K562 (cell line): ENCODE measurements around the gene RPS2. TPM values are rescaled to one million over a fixed set of nuclear protein-coding genes. Genes with fewer than 3 reads are reported as not detected.
A peak's percentile ranks its signal among the peaks of the same experiment; 100 is the strongest.

Experiments used
- ATAC-seq: fragments of 200-7000 bp; cut with Tn5 transposase; 3 replicates; pipeline ENCODE4 v1.9.1; 2020; ENCODE audit warnings: moderate library complexity
- BruUV-seq: library from RNA; stranded (reverse); fragments of 400-500 nt; replicated peaks from 2 replicates; lab custom pipeline; 2021; lab: Mats Ljungman, UMichigan
- CTCF ChIA-PET: fragments of 300-600 bp; formaldehyde crosslinking; extraction: SDS; loops from one replicate; lab custom pipeline; 2021; ENCODE audit warnings: low intra/inter-chr PET ratio; lab: Yijun Ruan, JAX
- POLR2A ChIA-PET: fragments of 300-600, 350-650 bp; sonication (Branson Sonifier 250); formaldehyde crosslinking; extraction: SDS; loops from one replicate; lab custom pipeline; 2021; ENCODE audit warnings: antibody characterized with exemption, inconsistent platforms; lab: Yijun Ruan, JAX
- DNase-seq, 4 experiments: peaks; one replicate each; pipeline versions ENCODE4 v3.0.0 to v3.0.0-alpha.2; 2011 to 2018; ENCODE audit warnings: low spot score in 3 of 4, mixed read lengths in 3 of 4; ENCODE audit errors: extremely low read depth in 1 of 4
- FAIRE-seq: peaks from 2 replicates; lab custom pipeline; 2011; peaks lifted over from hg19 to GRCh38; lab: Jason Lieb, UNC
- H2AFZ ChIP-seq: 2 replicates; pipeline ENCODE4 v1.6.0; 2011; ENCODE audit warnings: low read depth, low read length, control low read depth, inconsistent platforms
- H3K27ac ChIP-seq: fragments of 200-600 bp; 3 replicates; pipeline ENCODE4 v1.8.0; 2011; ENCODE audit warnings: low read depth, mild to moderate bottlenecking, control low read depth, inconsistent platforms, low read length, moderate library complexity, mixed read lengths; ENCODE audit errors: extremely low read depth
- H3K27me3 ChIP-seq, 2 experiments: fragments of 300-600 bp in 1 of 2; 2 replicates in 1 of 2; 3 replicates in 1 of 2; pipeline versions ENCODE4 v1.6.0 to v1.8.0; 2011; ENCODE audit warnings: inconsistent platforms in 2 of 2, low read length in 2 of 2, mild to moderate bottlenecking in 1 of 2, mixed read lengths in 1 of 2, moderate library complexity in 1 of 2; ENCODE audit not compliant: control insufficient read depth in 2 of 2, insufficient read depth in 2 of 2
- H3K36me3 ChIP-seq: fragments of 300-600 bp; 3 replicates; pipeline ENCODE4 v1.8.0; 2011; ENCODE audit warnings: mild to moderate bottlenecking, low read length, inconsistent platforms; ENCODE audit not compliant: control insufficient read depth, insufficient read depth
- H3K4me1 ChIP-seq, 2 experiments: fragments of 200-600 bp in 1 of 2; replicated peaks in 1 of 2; 2 replicates in 1 of 2; 3 replicates in 1 of 2; pipeline versions ENCODE4 v1.5.1 to v1.8.0; 2011; ENCODE audit warnings: inconsistent platforms in 2 of 2, low read length in 2 of 2, mild to moderate bottlenecking in 1 of 2, mixed read lengths in 1 of 2, moderate library complexity in 1 of 2; ENCODE audit not compliant: control insufficient read depth in 2 of 2, insufficient read depth in 2 of 2
- H3K4me2 ChIP-seq: 2 replicates; pipeline ENCODE4 v1.6.1; 2011; ENCODE audit warnings: low read length, control low read depth, inconsistent platforms, mixed read lengths; ENCODE audit not compliant: insufficient read depth
- H3K4me3 ChIP-seq: fragments of 200-600 bp; sonication (generic), shearing (Covaris generic); 2 replicates; pipeline ENCODE4 v1.5.1; 2016; ENCODE audit warnings: control low read depth, inconsistent platforms
- H3K79me2 ChIP-seq: fragments of 200-600 bp; 3 replicates; pipeline ENCODE4 v1.8.0; 2011; ENCODE audit warnings: low read length, inconsistent platforms; ENCODE audit not compliant: control insufficient read depth, insufficient read depth
- H3K9ac ChIP-seq, 2 experiments: 2 replicates each; pipeline versions ENCODE4 v1.6.0 to v1.6.1; 2011; ENCODE audit warnings: low read depth in 2 of 2, low read length in 2 of 2, control low read depth in 1 of 2, inconsistent platforms in 1 of 2, mild to moderate bottlenecking in 1 of 2, mixed read lengths in 1 of 2; ENCODE audit not compliant: insufficient read depth in 1 of 2
- H3K9me1 ChIP-seq: one replicate; pipeline ENCODE4 v1.6.0; 2011; ENCODE audit warnings: inconsistent platforms, mild to moderate bottlenecking, low read length, moderate library complexity; ENCODE audit not compliant: control insufficient read depth, insufficient read depth
- H3K9me3 ChIP-seq: replicated peaks from 2 replicates; pipeline ENCODE4 v1.5.1; 2011; ENCODE audit warnings: low read depth, low read length, inconsistent platforms; ENCODE audit not compliant: control insufficient read depth, insufficient read depth
- H4K20me1 ChIP-seq: replicated peaks from 2 replicates; pipeline ENCODE4 v1.6.1; 2011; ENCODE audit warnings: low read length, inconsistent platforms, mixed read lengths; ENCODE audit not compliant: control insufficient read depth, insufficient read depth
- CTCF ChIP-seq, 3 experiments: IDR thresholded peaks in 2 of 3; conservative IDR thresholded peaks in 1 of 3; 2 replicates each; pipeline ENCODE4 v1.5.1; 2011 to 2012; ENCODE audit warnings: low read length in 3 of 3, mild to moderate bottlenecking in 3 of 3, control low read depth in 2 of 3, improper control_type of control experiment in 1 of 3, inconsistent platforms in 1 of 3, low read depth in 1 of 3, mixed read lengths in 1 of 3, moderate library complexity in 1 of 3; ENCODE audit not compliant: insufficient read depth in 2 of 3
- CXXC5 ChIP-seq: fragments of 250-450 bp; sonication (Bioruptor Pico); IDR thresholded peaks from 2 replicates; pipeline ENCODE4 v1.8.0; 2022; ENCODE audit warnings: inconsistent platforms, mild to moderate bottlenecking, moderate library complexity
- FOXK2 ChIP-seq, 2 experiments: fragments of 450-650 bp; IDR thresholded peaks in 1 of 2; conservative IDR thresholded peaks in 1 of 2; 2 replicates each; pipeline ENCODE4 v1.6.1; 2016; ENCODE audit warnings: low read depth in 2 of 2, mild to moderate bottlenecking in 1 of 2
- GABPB1 ChIP-seq: sonication (generic); formaldehyde crosslinking; IDR thresholded peaks from 2 replicates; pipeline ENCODE4 v1.8.0; 2022; ENCODE audit warnings: mild to moderate bottlenecking, missing genetic modification reagents
- KLF16 ChIP-seq: IDR thresholded peaks from 2 replicates; pipeline ENCODE4 v1.6.1; 2016; ENCODE audit warnings: antibody characterized with exemption
- POLR2G ChIP-seq: fragments of 200-400 bp; formaldehyde crosslinking; IDR thresholded peaks from 2 replicates; pipeline ENCODE4 v1.6.1; 2017; ENCODE audit warnings: low read depth, mild to moderate bottlenecking, antibody characterized with exemption, low read length, moderate library complexity
- PPARD ChIP-seq: fragments of 250-450 bp; sonication (Bioruptor Pico); IDR thresholded peaks from 2 replicates; pipeline ENCODE4 v1.8.0; 2022; ENCODE audit warnings: inconsistent platforms, mild to moderate bottlenecking, moderate library complexity
- RCOR1 ChIP-seq, 2 experiments: IDR thresholded peaks; 2 replicates each; pipeline ENCODE4 v1.6.1; 2012; ENCODE audit warnings: low read depth in 2 of 2, low read length in 2 of 2, borderline replicate concordance in 1 of 2, improper control_type of control experiment in 1 of 2
- ZNF311 ChIP-seq: fragments of 250-450 bp; sonication (Bioruptor Pico); IDR thresholded peaks from 2 replicates; pipeline ENCODE4 v1.4.0; 2020; ENCODE audit warnings: mild to moderate bottlenecking, moderate library complexity
- WGBS: fragments of 100-300 bp; shearing (Covaris generic); methylation state at CpG from one replicate; pipeline ENCODE4 v1.1.6; 2016; ENCODE audit warnings: low coverage, mixed read lengths; ENCODE audit not compliant: insufficient coverage; ENCODE audit errors: missing lambda C conversion rate; 5-methylcytosine and 5-hydroxymethylcytosine counted together
- in situ Hi-C: fragments of 300-500 bp; cut with MboI; formaldehyde crosslinking; loops from 4 replicates; pipeline ENCODE4 v1.15.0; 2018; ENCODE audit warnings: inconsistent platforms, mixed read lengths
- intact Hi-C: fragments of 100-400 bp; cut with micrococcal nuclease; formaldehyde crosslinking; loops from 2 replicates; pipeline ENCODE4 v1.14.2; 2022
- polyA plus RNA-seq, 8 experiments: library from polyadenylated mRNA; depleted of rRNA in 4 of 8; stranded (reverse) in 5 of 8; unstranded in 3 of 8; fragments of >200 nt; fragmentation: Nextera tagmentation in 2 of 8; fragmentation: Illumina TruSeq in 1 of 8; extraction: Ambion mirVana in 2 of 8; extraction: Trizol in 1 of 8; gene quantifications; 2 replicates each; pipeline versions ENCODE4 v1.2.1 to v1.2.3, GENCODE V29; 2011 to 2014; ENCODE audit warnings: inconsistent platforms in 1 of 8, missing spikeins in 1 of 8
- total RNA-seq, 7 experiments: library from RNA; depleted of rRNA in 6 of 7; stranded (reverse); fragments of >200 nt in 6 of 7; fragmentation: Illumina TruSeq in 2 of 7; extraction: Trizol in 2 of 7; gene quantifications; 2 replicates each; pipeline versions ENCODE4 v1.2.1 to v1.2.3, GENCODE V29; 2011 to 2021; ENCODE audit warnings: low replicate concordance in 1 of 7
- TF ChIP-seq, protein P1 (sequence below): fragments of 450-650 bp; IDR thresholded peaks from one replicate; pipeline ENCODE4 v1.6.1; 2018; ENCODE audit warnings: mild to moderate bottlenecking, moderate library complexity; ENCODE audit not compliant: partially characterized antibody
- TF ChIP-seq, protein P2 (sequence below): sonication (generic); formaldehyde crosslinking; IDR thresholded peaks from 2 replicates; pipeline ENCODE4 v1.8.0; 2022; ENCODE audit warnings: missing genetic modification reagents, mild to moderate bottlenecking, moderate library complexity, borderline replicate concordance
- TF ChIP-seq, protein P3 (sequence below), 2 experiments: IDR thresholded peaks; 2 replicates each; pipeline ENCODE4 v1.6.1; 2012; ENCODE audit warnings: improper control_type of control experiment in 2 of 2, low read depth in 2 of 2, low read length in 2 of 2, borderline replicate concordance in 1 of 2

RPS2 gene
- total and polyA plus RNA-seq, 9 of the 15 experiments (the other 6 are each of a cell fraction or from before 2014, with no cell fraction given) = 834 to 4,794 (median 3,793) TPM

GRCh38 chr16:1989209-1990100 is 24.8 kb upstream of the RPS2 start, which contains the start of gene SYNGR3:
TSS of gene SYNGR3 (plus strand) at chr16:1989970. CDS start at chr16:1990103, 133 bp downstream.
- Histone ChIP-seq H3K9me3 (no peaks in the 10 kb centered on the region), H3K4me2 (peak within 1 kb of the TSS; percentile 72), H3K9ac (peak within 1 kb of the TSS; percentile 63 to 87; a peak in 3 of 4 replicates), H3K9me1 (no peaks in the 10 kb centered on the region), H3K4me3 (peak within 1 kb of the TSS; percentile 38), H4K20me1 (no peaks in the 10 kb centered on the region), H3K4me1 (peaks cover 35 to 79% of the 10 kb centered on the region in 2 experiments), H3K27me3 (no peaks in the 10 kb centered on the region), H3K36me3 (peaks cover 26% of the 10 kb centered on the region; the same call in 1 of the 3 replicates), H3K27ac (peak within 1 kb of the TSS; percentile 76), H3K79me2 (peaks cover 36% of the 10 kb centered on the region), H2AFZ (peak within 1 kb of the TSS; percentile 83)
- POLR2A ChIA-PET = interaction anchor here (1.5 to 10.2 kb wide), 2 partner anchors 11 to 23 kb away, joined by 4 to 103 read pairs; partner anchors contain the start of genes RNF151 and RPS2
- WGBS = 32% methylated on average over 29 of the region's 67 CpGs
- CTCF ChIA-PET = no interaction called here
- no TSS peak for BruUV-seq
- in situ Hi-C loops (no loop called here), intact Hi-C loops (no loop called here)
- FAIRE-seq (no peak), ATAC-seq (peak; percentile 17), DNase-seq (peak in 3 of 4 experiments; percentile 47 to 67 (median 52))
- TF ChIP-seq POLR2G = peak; percentile 61
- TF ChIP-seq GABPB1 (CRISPR knock-in tag) = 0 out of 2 replicates have a peak, but pooled peaks have one; percentile 22
- TF ChIP-seq KLF16 = no peak
- TF ChIP-seq CTCF (IDR thresholded peaks at IDR 0.05 in 2 of 3, conservative IDR thresholded peaks at IDR 0.05 in 1 of 3; ENCODE audit: insufficient read depth in 2 of 3, low read depth in 1 of 3, low read length in 3 of 3) = peak in 1 of 3 experiments; percentile 25; a peak in 1 of 6 replicates
- TF ChIP-seq, protein P1, sequence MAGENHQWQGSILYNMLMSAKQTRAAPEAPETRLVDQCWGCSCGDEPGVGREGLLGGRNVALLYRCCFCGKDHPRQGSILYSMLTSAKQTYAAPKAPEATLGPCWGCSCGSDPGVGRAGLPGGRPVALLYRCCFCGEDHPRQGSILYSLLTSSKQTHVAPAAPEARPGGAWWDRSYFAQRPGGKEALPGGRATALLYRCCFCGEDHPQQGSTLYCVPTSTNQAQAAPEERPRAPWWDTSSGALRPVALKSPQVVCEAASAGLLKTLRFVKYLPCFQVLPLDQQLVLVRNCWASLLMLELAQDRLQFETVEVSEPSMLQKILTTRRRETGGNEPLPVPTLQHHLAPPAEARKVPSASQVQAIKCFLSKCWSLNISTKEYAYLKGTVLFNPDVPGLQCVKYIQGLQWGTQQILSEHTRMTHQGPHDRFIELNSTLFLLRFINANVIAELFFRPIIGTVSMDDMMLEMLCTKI = no peak
- TF ChIP-seq, protein P2, sequence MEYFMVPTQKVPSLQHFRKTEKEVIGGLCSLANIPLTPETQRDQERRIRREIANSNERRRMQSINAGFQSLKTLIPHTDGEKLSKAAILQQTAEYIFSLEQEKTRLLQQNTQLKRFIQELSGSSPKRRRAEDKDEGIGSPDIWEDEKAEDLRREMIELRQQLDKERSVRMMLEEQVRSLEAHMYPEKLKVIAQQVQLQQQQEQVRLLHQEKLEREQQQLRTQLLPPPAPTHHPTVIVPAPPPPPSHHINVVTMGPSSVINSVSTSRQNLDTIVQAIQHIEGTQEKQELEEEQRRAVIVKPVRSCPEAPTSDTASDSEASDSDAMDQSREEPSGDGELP (CRISPR knock-in tag) = no peak
- peak in 1 of 2 experiments; percentile 35; a peak in 1 of 4 replicates for TF ChIP-seq RCOR1 (IDR thresholded peaks at IDR 0.05; ENCODE audit: borderline replicate concordance in 1 of 2, low read depth in 2 of 2, low read length in 2 of 2)
- no peak for TF ChIP-seq FOXK2 (conservative IDR thresholded peaks at IDR 0.05 in 1 of 2, IDR thresholded peaks at IDR 0.05 in 1 of 2; ENCODE audit: low read depth in 2 of 2)
- TF ChIP-seq, protein P3, sequence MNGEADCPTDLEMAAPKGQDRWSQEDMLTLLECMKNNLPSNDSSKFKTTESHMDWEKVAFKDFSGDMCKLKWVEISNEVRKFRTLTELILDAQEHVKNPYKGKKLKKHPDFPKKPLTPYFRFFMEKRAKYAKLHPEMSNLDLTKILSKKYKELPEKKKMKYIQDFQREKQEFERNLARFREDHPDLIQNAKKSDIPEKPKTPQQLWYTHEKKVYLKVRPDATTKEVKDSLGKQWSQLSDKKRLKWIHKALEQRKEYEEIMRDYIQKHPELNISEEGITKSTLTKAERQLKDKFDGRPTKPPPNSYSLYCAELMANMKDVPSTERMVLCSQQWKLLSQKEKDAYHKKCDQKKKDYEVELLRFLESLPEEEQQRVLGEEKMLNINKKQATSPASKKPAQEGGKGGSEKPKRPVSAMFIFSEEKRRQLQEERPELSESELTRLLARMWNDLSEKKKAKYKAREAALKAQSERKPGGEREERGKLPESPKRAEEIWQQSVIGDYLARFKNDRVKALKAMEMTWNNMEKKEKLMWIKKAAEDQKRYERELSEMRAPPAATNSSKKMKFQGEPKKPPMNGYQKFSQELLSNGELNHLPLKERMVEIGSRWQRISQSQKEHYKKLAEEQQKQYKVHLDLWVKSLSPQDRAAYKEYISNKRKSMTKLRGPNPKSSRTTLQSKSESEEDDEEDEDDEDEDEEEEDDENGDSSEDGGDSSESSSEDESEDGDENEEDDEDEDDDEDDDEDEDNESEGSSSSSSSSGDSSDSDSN (IDR thresholded peaks at IDR 0.05; ENCODE audit: borderline replicate concordance in 1 of 2, low read depth in 2 of 2, low read length in 2 of 2) = 0 out of 4 replicates have a peak, but pooled peaks of 1 of the 2 experiments have one; percentile 40
- no peak for TF ChIP-seq PPARD
- TF ChIP-seq CXXC5 = peak; percentile 56; the same call in 1 of the 2 replicates
- TF ChIP-seq ZNF311 (CRISPR knock-in tag) = no peak
